ENCODE results near the gene TMEM175. TPM values are rescaled to one million over a fixed set of nuclear protein-coding genes. Genes with fewer than 3 reads are reported as not detected.

Gene TMEM175
- total RNA-seq, 1 experiment from 2014 or later = 10.0 TPM

DNA sequence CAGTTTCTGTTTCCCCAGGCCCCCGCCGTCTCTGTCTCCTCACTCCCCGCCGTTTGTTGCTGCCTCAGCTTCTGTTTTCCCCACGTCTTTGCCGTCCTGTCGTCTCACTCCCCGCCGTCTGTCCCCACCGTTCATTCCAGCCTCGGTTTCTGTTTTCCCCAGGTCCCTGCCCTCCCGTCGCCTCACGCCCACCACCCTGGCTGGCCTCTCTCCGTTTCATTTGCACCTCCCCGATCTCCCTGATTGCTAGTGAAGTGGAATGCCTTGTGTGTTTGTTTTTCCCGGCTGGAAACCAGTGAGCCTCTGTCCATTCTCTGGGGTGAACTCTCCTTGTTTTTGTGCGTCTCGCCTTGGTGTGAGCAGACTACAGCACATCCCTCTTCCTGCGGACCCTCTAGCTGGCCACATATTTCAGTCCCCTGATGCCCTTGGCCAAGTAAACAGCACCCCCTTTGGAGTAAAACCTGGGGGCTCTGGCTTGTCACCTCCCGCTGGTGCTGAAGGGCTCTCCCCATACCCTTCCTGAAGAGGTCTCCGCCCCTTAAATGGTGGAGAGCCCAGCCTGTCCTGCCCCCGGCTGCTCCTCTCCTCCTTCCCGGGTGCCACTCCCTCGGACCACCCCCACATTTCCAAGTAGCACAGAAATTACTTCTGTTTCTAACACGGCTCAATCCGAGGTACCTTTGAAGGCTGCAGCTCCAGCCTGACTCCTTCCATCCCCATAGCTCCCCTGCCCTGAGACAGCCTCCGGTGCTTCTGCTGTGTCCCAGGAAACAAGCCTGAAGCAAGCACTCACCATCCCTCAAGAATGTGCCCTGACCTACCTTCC lies 13.2 kb downstream of the TMEM175 start:
- Histone ChIP-seq H3K27ac (ENCODE audit: low read depth, low read length, poor library complexity, severe bottlenecking) (no peak overlapping the region), H3K9me3 (ENCODE audit: low read depth, low read length, poor library complexity, severe bottlenecking) (no peaks in the 10 kb centered on the region), H3K36me3 (ENCODE audit: insufficient read depth, low read length, poor library complexity, severe bottlenecking) (no peaks in the 10 kb centered on the region), H3K27me3 (replicated peaks; ENCODE audit: insufficient read depth, low read depth, low read length, poor library complexity) (peaks cover 2% of the 10 kb centered on the region), H3K4me1 (ENCODE audit: insufficient read depth, low read length, poor library complexity, severe bottlenecking) (no peaks in the 10 kb centered on the region), H3K4me3 (ENCODE audit: low read depth, low read length, poor library complexity, severe bottlenecking) (no peak overlapping the region)
- BruUV-seq (replicated peaks) = no TSS peak
- DNase-seq (ENCODE audit: low spot score) = no peak
- intact Hi-C loops (cut with micrococcal nuclease; ENCODE audit: unreplicated experiment) = no loop called here
- no peak for TF ChIP-seq EZH2 (IDR thresholded peaks at IDR 0.05; ENCODE audit: borderline replicate concordance, low read depth, low read length, poor library complexity, severe bottlenecking)
- TF ChIP-seq, protein P1, sequence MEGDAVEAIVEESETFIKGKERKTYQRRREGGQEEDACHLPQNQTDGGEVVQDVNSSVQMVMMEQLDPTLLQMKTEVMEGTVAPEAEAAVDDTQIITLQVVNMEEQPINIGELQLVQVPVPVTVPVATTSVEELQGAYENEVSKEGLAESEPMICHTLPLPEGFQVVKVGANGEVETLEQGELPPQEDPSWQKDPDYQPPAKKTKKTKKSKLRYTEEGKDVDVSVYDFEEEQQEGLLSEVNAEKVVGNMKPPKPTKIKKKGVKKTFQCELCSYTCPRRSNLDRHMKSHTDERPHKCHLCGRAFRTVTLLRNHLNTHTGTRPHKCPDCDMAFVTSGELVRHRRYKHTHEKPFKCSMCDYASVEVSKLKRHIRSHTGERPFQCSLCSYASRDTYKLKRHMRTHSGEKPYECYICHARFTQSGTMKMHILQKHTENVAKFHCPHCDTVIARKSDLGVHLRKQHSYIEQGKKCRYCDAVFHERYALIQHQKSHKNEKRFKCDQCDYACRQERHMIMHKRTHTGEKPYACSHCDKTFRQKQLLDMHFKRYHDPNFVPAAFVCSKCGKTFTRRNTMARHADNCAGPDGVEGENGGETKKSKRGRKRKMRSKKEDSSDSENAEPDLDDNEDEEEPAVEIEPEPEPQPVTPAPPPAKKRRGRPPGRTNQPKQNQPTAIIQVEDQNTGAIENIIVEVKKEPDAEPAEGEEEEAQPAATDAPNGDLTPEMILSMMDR (conservative IDR thresholded peaks at IDR 0.05; ENCODE audit: low read depth, low read length) = no peak
- POLR2A ChIA-PET (ENCODE audit: low non-redundant PET) = no interaction called here
- CTCF ChIA-PET = no interaction called here

- H3K9me3 ChIP-seq (ENCODE audit: low read depth, low read length, poor library complexity, severe bottlenecking) = no peaks in the 10 kb centered on the region
- no peak for TF ChIP-seq EZH2 (IDR thresholded peaks at IDR 0.05; ENCODE audit: borderline replicate concordance, low read depth, low read length, poor library complexity, severe bottlenecking)
- TF ChIP-seq, protein P1 (conservative IDR thresholded peaks at IDR 0.05; ENCODE audit: low read depth, low read length) = no peak
- no peaks in the 10 kb centered on the region for H3K36me3 ChIP-seq (ENCODE audit: insufficient read depth, low read length, poor library complexity, severe bottlenecking)
- POLR2A ChIA-PET (ENCODE audit: low non-redundant PET) = no interaction called here
- intact Hi-C loops (cut with micrococcal nuclease; ENCODE audit: unreplicated experiment) = no loop called here
- BruUV-seq (replicated peaks) = no TSS peak
- no peak overlapping the region for H3K4me3 ChIP-seq (ENCODE audit: low read depth, low read length, poor library complexity, severe bottlenecking)
- CTCF ChIA-PET = no interaction called here
- no peaks in the 10 kb centered on the region for H3K4me1 ChIP-seq (ENCODE audit: insufficient read depth, low read length, poor library complexity, severe bottlenecking)
- peaks cover 2% of the 10 kb centered on the region for H3K27me3 ChIP-seq (replicated peaks; ENCODE audit: insufficient read depth, low read depth, low read length, poor library complexity)
- no peak overlapping the region for H3K27ac ChIP-seq (ENCODE audit: low read depth, low read length, poor library complexity, severe bottlenecking)
- no peak for DNase-seq (ENCODE audit: low spot score)
These were observed 13.8 kb downstream of the TMEM175 start for GRCh38 chr4:946103-946450.

- H3K4me1 ChIP-seq (ENCODE audit: insufficient read depth, low read length, poor library complexity, severe bottlenecking) = no peaks in the 10 kb centered on the region
- no TSS peak for BruUV-seq (replicated peaks)
- CTCF ChIA-PET = no interaction called here
- DNase-seq (ENCODE audit: low spot score) = no peak
- POLR2A ChIA-PET (ENCODE audit: low non-redundant PET) = no interaction called here
- peaks cover 2% of the 10 kb centered on the region for H3K27me3 ChIP-seq (replicated peaks; ENCODE audit: insufficient read depth, low read depth, low read length, poor library complexity)
- TF ChIP-seq, protein P1 (conservative IDR thresholded peaks at IDR 0.05; ENCODE audit: low read depth, low read length) = no peak
- no peak for TF ChIP-seq EZH2 (IDR thresholded peaks at IDR 0.05; ENCODE audit: borderline replicate concordance, low read depth, low read length, poor library complexity, severe bottlenecking)
- no peaks in the 10 kb centered on the region for H3K9me3 ChIP-seq (ENCODE audit: low read depth, low read length, poor library complexity, severe bottlenecking)
- intact Hi-C loops (cut with micrococcal nuclease; ENCODE audit: unreplicated experiment) = no loop called here
- H3K36me3 ChIP-seq (ENCODE audit: insufficient read depth, low read length, poor library complexity, severe bottlenecking) = no peaks in the 10 kb centered on the region
- H3K4me3 ChIP-seq (ENCODE audit: low read depth, low read length, poor library complexity, severe bottlenecking) = no peak overlapping the region
- no peak overlapping the region for H3K27ac ChIP-seq (ENCODE audit: low read depth, low read length, poor library complexity, severe bottlenecking)
These were observed 14.5 kb downstream of the TMEM175 start for GRCh38 chr4:946517-947471.
